ENCODE data around the gene RPL36. TPM values are rescaled to one million over a fixed set of nuclear protein-coding genes. Genes with fewer than 3 reads are reported as not detected.
A peak's percentile ranks its signal among the peaks of the same experiment; 100 is the strongest.

RPL36 gene
- total RNA-seq, 1 donor from 2014 or later: 1,018 TPM

DNA sequence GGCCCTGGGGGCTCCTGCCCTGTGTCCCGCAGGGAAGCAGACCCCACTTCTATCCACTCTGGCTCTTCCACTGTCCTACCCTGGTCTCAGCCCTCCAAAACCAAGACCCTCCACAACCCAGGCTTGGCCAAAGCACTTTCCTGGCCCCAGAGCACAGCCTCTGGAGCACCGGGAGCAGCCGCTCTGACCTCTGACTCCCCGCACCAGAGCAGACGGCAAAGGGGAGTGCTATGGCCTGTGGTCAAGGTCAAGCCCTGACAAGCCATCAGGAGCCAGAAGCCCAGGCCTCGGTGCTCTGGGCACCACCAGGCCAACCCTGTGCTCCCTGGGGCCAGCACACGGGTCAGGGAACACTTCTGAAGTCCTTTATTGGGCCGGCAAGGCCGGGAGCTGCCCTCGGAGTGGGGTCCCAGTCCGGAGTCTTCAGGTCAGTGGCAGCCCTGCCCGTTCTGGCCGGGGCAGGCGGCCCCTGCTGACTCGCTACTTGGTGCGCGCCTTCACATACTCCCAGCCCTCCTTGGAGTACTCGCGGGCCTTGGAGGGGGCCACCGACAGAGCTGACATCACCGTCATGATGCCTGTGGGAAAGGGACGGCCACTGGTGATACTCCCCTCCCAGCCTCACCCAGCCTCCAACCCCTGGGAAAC lies 11.9 kb upstream of the RPL36 start:
- Histone ChIP-seq H3K36me3 (ENCODE audit: control insufficient read depth, insufficient read depth, low read length) (peaks cover 5% of the 10 kb centered on the region), H3K4me3 (ENCODE audit: low read depth, low read length) (no peak overlapping the region), H3K27me3 (ENCODE audit: control insufficient read depth, insufficient read depth, low read length) (no peaks in the 10 kb centered on the region)
- DNase-seq (ENCODE audit: low read depth): no peak
- TF ChIP-seq, protein P1, sequence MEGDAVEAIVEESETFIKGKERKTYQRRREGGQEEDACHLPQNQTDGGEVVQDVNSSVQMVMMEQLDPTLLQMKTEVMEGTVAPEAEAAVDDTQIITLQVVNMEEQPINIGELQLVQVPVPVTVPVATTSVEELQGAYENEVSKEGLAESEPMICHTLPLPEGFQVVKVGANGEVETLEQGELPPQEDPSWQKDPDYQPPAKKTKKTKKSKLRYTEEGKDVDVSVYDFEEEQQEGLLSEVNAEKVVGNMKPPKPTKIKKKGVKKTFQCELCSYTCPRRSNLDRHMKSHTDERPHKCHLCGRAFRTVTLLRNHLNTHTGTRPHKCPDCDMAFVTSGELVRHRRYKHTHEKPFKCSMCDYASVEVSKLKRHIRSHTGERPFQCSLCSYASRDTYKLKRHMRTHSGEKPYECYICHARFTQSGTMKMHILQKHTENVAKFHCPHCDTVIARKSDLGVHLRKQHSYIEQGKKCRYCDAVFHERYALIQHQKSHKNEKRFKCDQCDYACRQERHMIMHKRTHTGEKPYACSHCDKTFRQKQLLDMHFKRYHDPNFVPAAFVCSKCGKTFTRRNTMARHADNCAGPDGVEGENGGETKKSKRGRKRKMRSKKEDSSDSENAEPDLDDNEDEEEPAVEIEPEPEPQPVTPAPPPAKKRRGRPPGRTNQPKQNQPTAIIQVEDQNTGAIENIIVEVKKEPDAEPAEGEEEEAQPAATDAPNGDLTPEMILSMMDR (IDR thresholded peaks at IDR 0.05; ENCODE audit: insufficient read depth, low read length, severe bottlenecking): no peak
- no peak for FAIRE-seq

DNA sequence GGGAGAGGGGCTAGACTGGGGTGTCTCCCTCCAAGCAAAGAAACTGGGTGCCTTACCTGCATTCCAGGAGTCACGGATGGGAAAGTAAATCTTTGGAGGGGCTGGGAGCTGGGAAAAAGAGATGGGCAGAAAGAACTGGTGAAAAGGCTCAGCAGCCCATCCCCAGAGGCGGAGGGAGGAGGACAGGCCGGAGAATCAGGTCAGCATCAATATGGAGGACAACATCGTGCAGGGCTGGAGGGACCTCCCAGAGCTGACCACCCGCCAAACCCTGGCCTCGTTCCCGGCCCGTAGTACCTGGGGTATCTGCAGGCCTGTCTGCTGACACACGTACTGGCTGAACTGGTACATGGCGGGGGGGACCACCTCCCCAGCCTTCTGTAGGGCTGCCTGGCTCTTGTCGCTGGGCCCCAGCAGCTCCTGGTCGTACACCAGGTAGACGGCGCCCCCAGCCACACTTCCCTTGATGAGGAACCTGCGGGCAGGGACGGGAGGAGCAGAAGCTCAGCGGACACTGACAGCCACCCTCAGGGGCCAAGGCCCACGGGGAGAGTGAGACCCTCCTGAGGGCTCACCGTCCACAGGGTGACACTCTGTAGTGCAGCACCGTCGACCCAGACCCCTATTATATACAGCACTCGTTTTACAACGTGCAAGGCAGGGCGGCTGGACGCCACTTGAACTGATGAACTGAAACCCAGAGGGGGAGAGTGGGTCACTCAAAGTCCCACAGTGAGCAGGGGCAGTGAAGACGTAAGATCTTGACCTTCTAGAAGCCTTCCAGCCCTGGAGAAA lies 10.6 kb upstream of the RPL36 start:
- peaks cover 5% of the 10 kb centered on the region for H3K36me3 ChIP-seq (ENCODE audit: control insufficient read depth, insufficient read depth, low read length)
- no peaks in the 10 kb centered on the region for H3K27me3 ChIP-seq (ENCODE audit: control insufficient read depth, insufficient read depth, low read length)
- DNase-seq (ENCODE audit: low read depth) (no peak), FAIRE-seq (no peak)
- TF ChIP-seq, protein P1 (IDR thresholded peaks at IDR 0.05; ENCODE audit: insufficient read depth, low read length, severe bottlenecking): no peak
- peak overlapping the region; percentile 80 for H3K4me3 ChIP-seq (ENCODE audit: low read depth, low read length)

DNA sequence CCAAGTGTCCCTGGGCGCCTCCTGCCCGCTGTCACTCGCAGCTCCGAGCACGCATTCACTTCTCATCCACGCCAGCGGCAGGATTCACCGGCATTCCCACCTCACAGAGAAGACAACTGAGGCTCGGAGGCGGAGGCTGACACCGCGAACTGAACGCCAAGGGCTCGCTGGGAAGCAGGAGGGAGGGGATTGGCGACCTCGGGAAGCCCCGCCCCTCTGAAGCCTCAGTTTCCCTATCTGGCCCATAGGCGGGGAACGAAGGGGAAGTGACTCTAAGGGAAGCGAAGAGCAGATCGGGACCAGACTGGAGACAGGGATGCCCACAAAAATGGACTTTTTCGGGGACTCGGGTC lies 10.0 kb upstream of the RPL36 start:
- no peak for DNase-seq (ENCODE audit: low read depth)

DNA sequence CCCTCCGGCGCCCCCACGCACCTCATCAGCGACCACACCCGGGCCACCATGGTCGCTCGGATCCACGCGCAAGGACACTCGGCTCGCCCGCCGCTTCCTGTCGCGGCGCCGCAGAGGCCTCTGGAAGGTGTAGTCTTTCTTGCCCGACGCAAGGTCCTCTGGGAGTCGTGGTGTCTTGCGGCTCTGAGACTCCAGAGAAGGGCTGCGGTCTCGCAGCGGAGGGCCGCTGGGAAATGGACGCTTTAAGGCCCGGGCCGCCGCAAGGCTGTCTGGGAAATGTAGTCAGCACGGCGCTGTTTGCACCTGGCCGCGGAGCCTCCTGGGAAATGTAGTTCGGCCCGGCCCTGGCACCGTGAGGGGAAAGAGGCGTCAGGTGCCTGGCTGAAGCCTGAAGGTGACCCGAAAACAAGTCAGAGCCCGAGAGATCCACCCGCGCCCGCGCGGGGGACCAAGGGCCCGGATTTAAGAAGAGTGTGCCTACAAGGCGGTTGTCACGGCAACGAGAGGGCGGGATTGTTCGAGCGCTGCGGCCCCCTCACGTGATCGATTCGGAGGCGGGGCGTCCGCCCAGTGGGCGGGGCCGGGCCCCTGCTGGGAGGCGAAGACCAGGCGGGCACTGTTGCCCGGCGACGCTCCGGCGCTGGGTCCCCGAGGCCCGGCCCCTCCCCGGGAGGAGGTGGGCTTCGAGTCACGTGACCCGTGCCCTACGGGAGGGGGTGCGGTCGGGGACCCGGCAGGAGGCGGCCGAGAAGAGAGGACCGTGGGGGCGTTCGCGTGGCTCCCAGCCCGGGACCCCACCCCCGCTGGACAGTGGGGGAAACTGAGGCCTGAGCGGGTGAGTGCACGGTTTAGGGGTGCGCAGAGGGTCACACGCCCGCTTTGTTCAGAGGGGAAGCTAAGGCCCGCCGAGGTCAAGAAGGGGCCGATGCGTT lies 9.4 kb upstream of the RPL36 start, which contains the start of the genes HSD11B1L and MICOS13:
Gene HSD11B1L, plus strand, starts transcription at position 591 of the 932 bp plus-strand sequence. CDS start 3,806 bp downstream, outside the sequence.
Gene MICOS13, minus strand, starts transcription at position 80 of the 932 bp plus-strand sequence. Its CDS starts 30 bp downstream, at position 50.
- Histone ChIP-seq H3K27me3 (ENCODE audit: control insufficient read depth, insufficient read depth, low read length) (no peaks in the 10 kb centered on the region), H3K4me3 (ENCODE audit: low read depth, low read length) (peak within 1 kb of the TSS; percentile 80), H3K36me3 (ENCODE audit: control insufficient read depth, insufficient read depth, low read length) (peaks cover 5% of the 10 kb centered on the region)
- peak; percentile 97 for DNase-seq (ENCODE audit: low read depth)
- no peak for FAIRE-seq
- TF ChIP-seq, protein P1 (IDR thresholded peaks at IDR 0.05; ENCODE audit: insufficient read depth, low read length, severe bottlenecking): no peak

More for the DNA sequence above, 10.0 kb upstream of the RPL36 start:
- TF ChIP-seq, protein P1 (IDR thresholded peaks at IDR 0.05; ENCODE audit: insufficient read depth, low read length, severe bottlenecking): no peak
- no peak for FAIRE-seq
- peaks cover 5% of the 10 kb centered on the region for H3K36me3 ChIP-seq (ENCODE audit: control insufficient read depth, insufficient read depth, low read length)
- no peaks in the 10 kb centered on the region for H3K27me3 ChIP-seq (ENCODE audit: control insufficient read depth, insufficient read depth, low read length)
- peak overlapping the region; percentile 80 for H3K4me3 ChIP-seq (ENCODE audit: low read depth, low read length)

DNA sequence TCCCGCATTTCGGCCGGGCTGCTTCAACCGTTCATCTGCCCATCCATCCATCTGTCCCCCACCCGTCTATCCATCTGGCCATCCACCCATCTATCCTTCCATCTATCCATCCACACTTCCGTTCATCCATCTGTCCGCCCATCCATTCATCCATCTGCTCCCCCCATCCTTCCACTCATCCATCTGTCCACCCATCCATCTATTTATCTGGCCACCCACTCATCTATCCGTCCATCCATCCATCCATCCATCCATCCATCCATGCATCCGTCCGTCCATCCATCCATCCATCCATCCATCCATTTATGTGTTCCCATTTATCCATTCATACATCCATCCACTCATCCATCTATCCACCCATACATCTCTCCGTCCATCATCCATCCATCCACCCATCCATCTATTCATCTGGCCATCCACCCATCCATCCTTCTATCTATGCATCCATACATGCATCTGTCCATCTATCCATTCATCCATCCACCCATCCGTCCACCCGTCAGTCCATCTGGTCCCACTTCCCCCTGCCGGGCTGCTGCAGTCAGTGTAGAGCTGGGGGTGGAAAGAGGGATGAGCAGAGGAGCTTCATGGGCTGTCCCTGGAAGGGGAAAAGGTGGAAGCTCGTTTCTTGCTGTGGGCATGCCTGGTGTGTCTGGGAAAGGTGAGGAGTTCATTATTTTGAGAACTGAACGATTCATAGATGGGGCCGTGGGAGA lies 8.5 kb upstream of the RPL36 start:
- no peaks in the 10 kb centered on the region for H3K27me3 ChIP-seq (ENCODE audit: control insufficient read depth, insufficient read depth, low read length)
- DNase-seq (ENCODE audit: low read depth) (no peak), FAIRE-seq (no peak)
- peak overlapping the region; percentile 80 for H3K4me3 ChIP-seq (ENCODE audit: low read depth, low read length)
- peaks cover 5% of the 10 kb centered on the region for H3K36me3 ChIP-seq (ENCODE audit: control insufficient read depth, insufficient read depth, low read length)
- TF ChIP-seq, protein P1 (IDR thresholded peaks at IDR 0.05; ENCODE audit: insufficient read depth, low read length, severe bottlenecking): no peak

Measured in bronchial epithelial cell (primary cell).